Midbrain (tissue), 1 donor: ENCODE measurements around the gene BBS2.

Source experiments
- DNase-seq: peaks from one replicate; lab custom pipeline; 2025; lab: John Stamatoyannopoulos, UW

BBS2 gene

DNA sequence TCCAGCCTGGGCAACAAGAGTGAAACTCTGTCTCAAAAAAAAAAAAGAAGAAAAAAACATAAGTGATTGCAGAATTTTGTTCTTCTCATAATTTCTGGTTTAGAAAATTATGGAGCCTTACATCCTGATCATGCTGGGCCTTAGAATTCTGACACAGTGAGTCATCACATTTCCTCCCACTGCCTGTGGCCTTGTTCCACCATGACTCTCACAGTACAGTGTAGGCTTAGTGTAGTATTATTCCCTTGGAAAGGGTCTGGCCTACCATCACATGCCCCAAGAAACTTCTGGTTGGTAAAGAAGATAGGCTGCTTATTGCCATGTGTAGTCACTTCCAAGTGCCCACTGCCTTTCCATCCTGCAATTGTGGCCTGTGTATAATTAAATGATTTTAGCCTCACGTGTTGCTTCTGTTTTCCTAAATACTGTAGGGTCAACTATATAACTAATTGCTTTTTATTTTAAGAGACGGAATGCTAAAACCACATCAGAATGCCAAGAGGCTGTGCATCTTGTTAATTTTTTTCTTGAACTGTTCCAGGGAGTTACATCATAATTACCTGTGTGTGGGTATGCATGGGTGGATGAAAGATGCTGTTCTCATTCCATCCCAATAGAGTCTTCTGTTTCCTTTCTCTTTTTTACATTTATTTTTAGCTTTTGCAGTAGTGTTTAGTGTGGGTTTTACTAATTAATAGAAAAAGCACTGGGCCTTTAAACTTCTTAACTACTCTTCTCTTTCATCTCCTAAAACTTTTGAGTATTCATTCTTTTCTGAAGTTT lies 42.5 kb downstream of the BBS2 start:
- no peak for DNase-seq

- no peak for DNase-seq
These were observed 44.6 kb downstream of the BBS2 start for GRCh38 chr16:56475201-56475600.

DNA sequence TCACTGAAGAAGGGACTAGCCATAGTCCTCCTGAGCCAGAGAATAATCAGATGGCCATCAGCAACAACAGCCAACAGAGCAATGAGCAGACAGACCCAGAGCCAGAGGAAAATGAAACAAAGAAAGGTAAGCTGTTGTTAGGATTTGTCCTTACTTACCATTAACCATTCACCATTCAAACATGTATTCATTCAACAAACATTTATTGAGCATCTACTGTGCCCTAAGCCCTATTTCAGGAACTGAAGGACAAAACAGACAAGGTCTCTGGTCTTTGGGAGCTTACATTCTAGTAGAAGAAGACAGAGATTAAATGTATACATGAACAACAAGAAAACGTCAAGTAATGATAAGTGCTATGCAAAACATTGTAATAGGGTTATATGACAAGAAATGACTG lies 49.2 kb downstream of the BBS2 start:
- no peak for DNase-seq

DNA sequence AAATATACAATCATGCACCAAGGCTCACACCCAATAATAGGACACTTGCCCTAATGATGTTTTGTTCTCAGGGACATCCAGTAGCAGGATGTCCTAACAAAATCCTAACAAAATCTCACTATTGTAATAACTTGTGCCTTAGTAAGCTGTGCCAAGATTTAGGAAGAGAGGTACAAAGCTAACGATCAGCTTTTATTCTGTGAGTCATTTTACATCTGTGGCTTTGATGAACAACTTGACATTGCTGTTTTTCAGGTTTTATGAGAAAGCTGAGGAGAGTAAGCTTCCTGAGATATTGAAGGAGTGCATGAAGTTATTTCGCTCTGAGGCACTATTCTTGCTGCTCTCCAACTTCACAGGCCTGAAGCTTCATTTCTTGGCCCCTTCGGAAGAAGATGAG lies 49.6 kb downstream of the BBS2 start:
- DNase-seq: no peak

- no peak for DNase-seq
These were observed 50.1 kb downstream of the BBS2 start for GRCh38 chr16:56469748-56470147.

- DNase-seq: no peak
These were observed 51.0 kb downstream of the BBS2 start for GRCh38 chr16:56468800-56469199.

- no peak for DNase-seq
These were observed 53.5 kb downstream of the BBS2 start for GRCh38 chr16:56466344-56466743.

GRCh38 chr16:56463153-56463552 lies 56.7 kb downstream of the BBS2 start:
- DNase-seq: no peak

DNA sequence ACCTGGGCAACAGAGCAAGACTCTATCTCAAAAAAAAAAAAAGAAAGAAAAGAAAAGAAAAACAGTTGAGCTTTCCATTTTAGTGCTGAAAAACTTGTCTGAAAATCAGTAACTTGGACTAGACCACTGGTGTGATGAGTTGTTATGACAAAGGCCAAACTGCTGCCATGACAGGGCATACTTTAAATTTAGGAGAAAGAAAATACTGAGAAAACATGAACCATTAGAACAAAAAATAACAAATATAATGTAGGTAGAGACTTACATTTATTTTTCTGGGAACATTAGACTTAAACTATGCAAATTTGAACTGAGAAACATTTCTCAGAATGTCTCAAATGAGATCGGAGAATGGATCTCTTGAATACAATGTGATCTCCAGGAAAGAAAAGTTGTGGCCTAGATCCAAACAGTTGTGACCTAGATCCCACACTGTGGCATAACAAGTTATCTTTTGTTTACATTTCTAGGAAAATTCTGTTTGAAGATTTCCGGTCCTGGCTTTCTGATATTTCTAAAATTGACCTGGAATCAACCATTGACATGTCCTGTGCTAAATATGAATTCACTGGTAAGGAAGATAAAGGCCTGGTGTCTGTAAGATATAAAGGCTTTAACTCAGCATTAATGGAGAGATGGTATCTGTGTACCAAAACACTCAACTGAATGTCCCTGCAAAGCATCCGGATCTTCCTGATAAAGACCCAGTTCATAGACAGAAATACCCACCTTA lies 57.6 kb downstream of the BBS2 start:
- no peak for DNase-seq

GRCh38 chr16:56460101-56460500 lies 59.7 kb downstream of the BBS2 start:
- no peak for DNase-seq

DNA sequence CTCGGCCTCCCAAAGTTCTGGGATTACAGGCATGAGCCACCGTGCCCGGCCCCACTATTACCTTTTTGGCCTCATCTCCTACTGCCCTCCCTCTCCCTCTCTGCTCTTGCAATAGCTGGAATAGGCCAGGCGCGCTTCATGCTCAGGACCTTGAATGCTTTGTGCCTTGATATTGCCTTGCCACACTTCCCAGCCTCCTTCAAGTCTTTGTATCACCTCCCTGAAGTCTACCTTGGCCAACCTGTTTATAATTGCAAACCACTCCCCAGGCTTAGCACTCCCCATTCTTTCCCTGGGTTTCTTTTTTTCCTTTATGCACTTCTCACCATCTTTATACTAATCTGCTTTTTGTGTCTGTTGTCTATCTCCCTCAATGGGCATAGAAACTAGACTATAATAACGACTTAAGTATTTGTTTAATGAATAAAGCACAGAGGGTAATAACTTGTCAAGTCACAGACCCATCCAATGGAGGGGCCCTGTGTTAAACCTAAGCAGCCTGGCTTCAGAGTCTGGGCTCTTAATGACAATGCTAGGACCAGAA lies 61.8 kb downstream of the BBS2 start:
- no peak for DNase-seq

DNA sequence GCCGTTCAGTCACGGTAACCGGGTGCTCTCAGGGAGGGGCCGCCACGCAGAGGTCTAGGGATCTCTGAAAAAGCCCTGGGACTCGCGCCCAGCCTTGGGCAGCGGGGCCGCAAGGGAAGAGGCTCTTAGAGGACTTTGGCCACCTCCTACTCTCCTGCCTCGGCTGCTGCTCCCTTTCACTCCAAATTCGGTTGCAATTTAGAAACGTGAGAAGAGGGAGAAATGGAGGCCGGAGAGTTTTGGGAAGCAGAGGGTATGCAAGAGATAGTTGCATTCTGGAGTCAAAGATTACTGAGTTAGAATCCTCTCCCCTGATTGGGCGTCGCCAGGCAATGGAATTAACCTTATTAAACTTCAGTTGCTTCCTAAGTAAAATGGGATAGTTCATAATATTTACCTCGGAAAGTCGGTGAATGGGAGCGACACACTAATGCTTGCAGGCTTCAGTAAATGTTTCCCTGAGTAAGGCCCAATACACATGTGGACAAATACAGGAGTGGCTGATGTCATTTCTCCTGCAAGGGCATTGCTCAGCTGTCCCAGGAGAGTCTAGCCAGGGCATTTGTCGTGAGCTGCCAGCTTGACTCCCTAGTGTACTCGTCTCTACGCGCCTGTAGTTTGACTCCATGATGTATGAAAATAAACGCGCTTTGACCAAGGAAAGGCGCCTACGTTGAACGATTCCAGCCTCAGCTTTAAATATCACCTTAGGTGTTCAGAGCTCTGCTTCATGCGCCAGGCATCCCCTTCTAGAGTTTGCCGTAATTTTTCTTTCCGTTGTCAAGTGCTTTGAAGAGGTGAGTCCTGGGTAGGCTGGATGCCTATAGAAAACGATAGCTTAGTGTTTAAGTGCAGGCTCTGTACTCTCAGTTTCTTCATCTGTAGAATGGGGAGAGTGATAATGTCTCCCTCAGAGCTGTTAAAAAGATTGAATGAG lies 67.8 kb downstream of the BBS2 start:
- no peak for DNase-seq

DNA sequence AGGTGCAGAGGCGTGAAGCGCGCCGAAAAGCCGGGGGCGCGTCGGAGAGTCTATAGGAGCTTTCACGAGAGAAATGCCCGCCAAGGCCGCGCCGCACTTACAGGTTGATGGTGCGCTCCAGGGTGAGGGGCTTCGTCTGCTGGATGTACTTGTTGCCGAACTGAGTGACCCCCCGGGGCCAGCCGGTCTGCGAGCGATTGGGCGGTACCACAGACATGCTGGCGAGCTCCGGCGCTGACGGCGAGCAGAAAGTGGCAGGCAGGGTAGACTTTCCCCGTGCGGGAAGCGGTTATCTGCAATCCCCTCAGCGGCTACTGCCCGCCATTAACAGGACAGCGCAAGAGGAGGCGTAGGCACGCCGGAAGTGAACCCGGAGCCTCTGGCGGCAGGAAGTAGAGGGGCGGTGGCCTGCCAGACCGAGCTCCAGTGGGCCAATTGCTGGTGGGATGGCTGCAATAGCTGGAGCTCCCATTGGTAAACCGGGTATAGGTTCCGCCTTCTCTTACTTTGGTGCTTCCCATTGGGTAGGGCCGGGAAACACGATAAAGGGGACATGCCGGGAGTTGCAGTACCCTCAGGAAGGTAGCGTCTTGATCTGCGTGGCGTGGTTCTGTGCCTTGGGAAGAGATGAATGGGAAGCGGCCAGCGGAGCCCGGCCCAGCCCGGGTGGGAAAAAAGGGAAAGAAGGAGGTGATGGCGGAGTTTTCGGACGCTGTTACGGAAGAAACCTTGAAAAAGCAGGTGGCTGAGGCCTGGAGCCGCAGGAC lies 68.7 kb downstream of the BBS2 start, which contains the start of the genes NUDT21 and OGFOD1:
Gene NUDT21 (minus strand): TSS at position 347 of the 767 bp plus-strand sequence. CDS start 130 bp downstream, at position 217.
Gene OGFOD1 (plus strand): TSS at position 569 of the 767 bp plus-strand sequence. CDS start 59 bp downstream, at position 628.
- DNase-seq: peak; percentile 98

- no peak for DNase-seq
These were observed 69.4 kb downstream of the BBS2 start for GRCh38 chr16:56450275-56450985.

DNA sequence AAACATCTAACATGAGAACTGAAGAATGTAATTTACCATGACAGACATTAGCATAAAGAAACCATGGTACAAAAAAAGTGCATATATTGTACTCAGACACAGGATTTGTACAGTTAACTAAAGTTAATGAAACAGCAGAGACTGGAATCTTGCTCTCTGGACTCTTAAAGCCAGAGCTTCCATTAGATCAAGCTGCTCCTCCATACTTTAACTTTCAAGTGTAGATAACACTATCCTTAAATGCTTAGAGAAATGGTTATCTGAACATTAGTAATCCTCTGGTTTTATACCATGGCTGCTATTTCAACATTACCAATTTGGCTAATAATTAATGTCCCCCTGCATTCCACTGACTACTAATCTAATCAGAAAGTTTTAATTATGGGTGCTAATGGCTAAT lies 71.8 kb downstream of the BBS2 start:
- no peak for DNase-seq

DNA sequence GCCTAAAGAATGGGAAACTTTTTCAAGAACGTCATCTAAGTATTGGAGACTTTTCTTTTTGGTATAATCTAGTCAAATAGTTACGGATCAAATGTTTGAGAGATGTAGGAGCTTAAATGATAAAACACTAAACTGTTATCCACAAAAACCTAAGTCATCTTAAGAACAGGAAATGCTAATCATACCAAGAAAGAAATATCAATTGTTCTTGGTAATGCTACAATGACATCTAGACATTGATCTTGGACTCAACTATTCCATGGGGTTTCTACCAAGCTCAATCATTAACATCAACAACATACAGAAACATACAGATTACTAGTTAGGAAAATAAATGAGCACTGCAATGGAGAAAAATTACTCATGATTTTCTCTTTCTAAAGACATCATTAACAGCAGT lies 72.5 kb downstream of the BBS2 start:
- no peak for DNase-seq

DNA sequence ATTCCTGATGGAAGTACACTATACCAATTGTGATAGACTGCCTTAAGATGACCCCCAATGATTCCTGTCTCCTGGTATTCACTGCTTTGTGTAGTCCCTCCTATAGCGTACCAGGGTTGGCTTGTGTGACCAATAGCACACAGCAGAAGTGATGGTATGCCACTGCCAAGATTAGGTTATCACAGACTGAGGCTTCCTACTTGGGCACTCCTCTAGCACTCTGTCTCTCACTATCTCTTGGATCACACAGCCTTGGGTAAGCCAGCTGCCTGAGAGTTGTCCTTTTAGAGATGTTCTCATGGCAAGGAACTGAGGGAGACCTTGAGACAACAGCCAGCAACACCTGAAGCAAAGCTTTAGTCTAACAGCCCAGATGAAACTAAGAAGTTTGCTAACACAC lies 81.8 kb downstream of the BBS2 start:
- DNase-seq: no peak

- DNase-seq: no peak
These were observed 83.6 kb downstream of the BBS2 start for GRCh38 chr16:56436258-56436657.
